Natural killer cell (primary cell): Measurements from ENCODE around the gene ZNF366. TPM values are rescaled to one million over a fixed set of nuclear protein-coding genes. Genes with fewer than 3 reads are reported as not detected.

Source experiments
- ATAC-seq, 3 donors: fragments of 150-1000 bp in 2 of 3; fragments of 200-7000 bp in 1 of 3; cut with Tn5 transposase; 1 replicate in 1 of 3; 2 replicates in 2 of 3; pipeline ENCODE4 v1.10.0; 2021; ENCODE audit warnings: mild to moderate bottlenecking in 2 of 3, moderate library complexity in 2 of 3
- DNase-seq, 2 donors: peaks; one replicate each; pipeline versions ENCODE4 v3.0.0 to v3.0.0-alpha.2; 2013 to 2021; ENCODE audit warnings: mixed read lengths in 1 of 2
- H3K27ac ChIP-seq: one replicate; pipeline ENCODE4 v1.5.1; 2013; ENCODE audit warnings: mild to moderate bottlenecking, low read length
- H3K27me3 ChIP-seq: one replicate; pipeline ENCODE4 v1.6.1; 2013; ENCODE audit warnings: low read length; ENCODE audit not compliant: control insufficient read depth, insufficient read depth
- H3K36me3 ChIP-seq: one replicate; pipeline ENCODE4 v1.6.1; 2013; ENCODE audit warnings: low read length; ENCODE audit not compliant: control insufficient read depth, insufficient read depth
- H3K4me1 ChIP-seq: one replicate; pipeline ENCODE4 v1.6.1; 2013; ENCODE audit warnings: low read length; ENCODE audit not compliant: control insufficient read depth, insufficient read depth
- H3K4me3 ChIP-seq: one replicate; pipeline ENCODE4 v1.5.1; 2013; ENCODE audit warnings: low read length
- H3K9me3 ChIP-seq: one replicate; pipeline ENCODE4 v1.6.1; 2013; ENCODE audit warnings: low read length; ENCODE audit not compliant: control insufficient read depth, insufficient read depth
- H3K27ac Mint-ChIP-seq, 2 donors: one replicate each; pipeline ENCODE4 v1.8.0; 2022; ENCODE audit warnings: mild to moderate bottlenecking in 2 of 2, mixed read lengths in 2 of 2, moderate library complexity in 1 of 2
- H3K27me3 Mint-ChIP-seq, 2 donors: one replicate each; pipeline ENCODE4 v1.8.0; 2022; ENCODE audit warnings: low read depth in 2 of 2, mixed read lengths in 2 of 2
- H3K36me3 Mint-ChIP-seq: one replicate; pipeline ENCODE4 v1.8.0; 2022; ENCODE audit warnings: mixed read lengths
- H3K4me1 Mint-ChIP-seq, 2 donors: one replicate each; pipeline ENCODE4 v1.8.0; 2022; ENCODE audit warnings: mixed read lengths in 2 of 2
- H3K4me3 Mint-ChIP-seq: one replicate; pipeline ENCODE4 v1.8.0; 2022; ENCODE audit warnings: mild to moderate bottlenecking, moderate library complexity, mixed read lengths
- H3K9me3 Mint-ChIP-seq, 2 donors: one replicate each; pipeline ENCODE4 v1.8.0; 2022; ENCODE audit warnings: mixed read lengths in 2 of 2
- CTCF ChIP-seq: fragments of 200-600 bp; IDR thresholded peaks from one replicate; pipeline ENCODE4 v1.8.0; 2022; ENCODE audit warnings: antibody characterized with exemption
- WGBS: methylation state at CpG from one replicate; pipeline ENCODE4 v1.1.7; 2013; ENCODE audit warnings: missing lambda C conversion rate; ENCODE audit not compliant: insufficient coverage; 5-methylcytosine and 5-hydroxymethylcytosine counted together
- intact Hi-C: fragments of 100-400 bp; cut with micrococcal nuclease; formaldehyde crosslinking; loops from one replicate; pipeline ENCODE4 v1.14.2; 2022
- total RNA-seq, 4 donors: library from RNA; stranded (reverse); fragments of 120-200 nt in 1 of 4; gene quantifications; one replicate each; pipeline versions ENCODE4 v1.2.3 to v1.2.4, GENCODE V29; 2013 to 2022

Gene ZNF366
- total RNA-seq, 3 donors from 2014 or later (not counting 1 experiment from before 2014, with no cell fraction given), result 0.54 TPM; not detected in 2

- H3K9me3 ChIP-seq, result no peaks in the 10 kb centered on the region
- DNase-seq, result no peak
- H3K9me3 Mint-ChIP-seq, result no peaks in the 10 kb centered on the region
- no peaks in the 10 kb centered on the region for H3K4me1 Mint-ChIP-seq
- H3K27me3 Mint-ChIP-seq, result peaks cover 0 to 10% of the 10 kb centered on the region in 2 donors
- no peaks in the 10 kb centered on the region for H3K36me3 ChIP-seq
- no peak overlapping the region for H3K4me3 ChIP-seq
- WGBS, result 82% methylated on average over 1 of the region's 2 CpGs
- no peaks in the 10 kb centered on the region for H3K4me1 ChIP-seq
- H3K27me3 ChIP-seq, result no peaks in the 10 kb centered on the region
- ATAC-seq, result no peak
- H3K27ac ChIP-seq, result no peak overlapping the region
- H3K36me3 Mint-ChIP-seq, result no peaks in the 10 kb centered on the region
- TF ChIP-seq CTCF, result no peak
- no peak overlapping the region for H3K4me3 Mint-ChIP-seq
- intact Hi-C loops, result no loop called here
- no peak overlapping the region for H3K27ac Mint-ChIP-seq
Measured at GRCh38 chr5:72465066-72465465, 42.1 kb downstream of the ZNF366 start.

- WGBS, result 84% methylated on average over 4 of the region's 6 CpGs
- Histone ChIP-seq H3K9me3 (no peaks in the 10 kb centered on the region), H3K4me3 (no peak overlapping the region), H3K27me3 (no peaks in the 10 kb centered on the region), H3K36me3 (no peaks in the 10 kb centered on the region), H3K27ac (no peak overlapping the region), H3K4me1 (no peaks in the 10 kb centered on the region)
- ATAC-seq, result no peak
- H3K36me3 Mint-ChIP-seq, result no peaks in the 10 kb centered on the region
- H3K4me3 Mint-ChIP-seq, result no peak overlapping the region
- no peak overlapping the region for H3K27ac Mint-ChIP-seq
- H3K4me1 Mint-ChIP-seq, result no peaks in the 10 kb centered on the region
- no peak for TF ChIP-seq CTCF
- intact Hi-C loops, result no loop called here
- DNase-seq, result no peak
- peaks cover 0 to 10% of the 10 kb centered on the region in 2 donors for H3K27me3 Mint-ChIP-seq
- no peaks in the 10 kb centered on the region for H3K9me3 Mint-ChIP-seq
Measured at GRCh38 chr5:72464071-72464470, 43.1 kb downstream of the ZNF366 start.

GRCh38 chr5:72463449-72464052, 43.7 kb downstream of the ZNF366 start:
- H3K27ac Mint-ChIP-seq, result no peak overlapping the region
- H3K27me3 Mint-ChIP-seq, result peaks cover 0 to 10% of the 10 kb centered on the region in 2 donors
- H3K9me3 Mint-ChIP-seq, result no peaks in the 10 kb centered on the region
- H3K36me3 Mint-ChIP-seq, result no peaks in the 10 kb centered on the region
- no peaks in the 10 kb centered on the region for H3K4me1 Mint-ChIP-seq
- no peak overlapping the region for H3K27ac ChIP-seq
- DNase-seq (no peak), ATAC-seq (no peak)
- intact Hi-C loops, result no loop called here
- no peak overlapping the region for H3K4me3 Mint-ChIP-seq
- no peaks in the 10 kb centered on the region for H3K9me3 ChIP-seq
- H3K4me3 ChIP-seq, result no peak overlapping the region
- no peaks in the 10 kb centered on the region for H3K36me3 ChIP-seq
- H3K4me1 ChIP-seq, result no peaks in the 10 kb centered on the region
- WGBS, result 78% methylated on average over 4 of the region's 6 CpGs
- no peak for TF ChIP-seq CTCF
- no peaks in the 10 kb centered on the region for H3K27me3 ChIP-seq

- Histone ChIP-seq H3K4me1 (no peaks in the 10 kb centered on the region), H3K36me3 (no peaks in the 10 kb centered on the region), H3K27ac (no peak overlapping the region), H3K4me3 (no peak overlapping the region), H3K27me3 (no peaks in the 10 kb centered on the region), H3K9me3 (no peaks in the 10 kb centered on the region)
- DNase-seq (no peak), ATAC-seq (no peak)
- TF ChIP-seq CTCF, result no peak
- Mint-ChIP-seq H3K27ac (no peak overlapping the region), H3K9me3 (no peaks in the 10 kb centered on the region), H3K36me3 (no peaks in the 10 kb centered on the region), H3K4me3 (no peak overlapping the region), H3K27me3 (peaks cover 0 to 10% of the 10 kb centered on the region in 2 donors), H3K4me1 (no peaks in the 10 kb centered on the region)
- intact Hi-C loops, result no loop called here
- 96% methylated on average over 27 of the region's 27 CpGs for WGBS
Measured at GRCh38 chr5:72460413-72460812, 46.8 kb downstream of the ZNF366 start.
